Mesothelial cell of epicardium (in vitro differentiated cells): ENCODE measurements around the gene ZNF212. TPM values are rescaled to one million over a fixed set of nuclear protein-coding genes. Genes with fewer than 3 reads are reported as not detected.

Source experiments
- DNase-seq, 2 experiments: peaks; one replicate each; pipeline ENCODE4 v3.0.0; 2021; ENCODE audit warnings: low spot score in 2 of 2; ENCODE audit not compliant: unreplicated experiment in 2 of 2
- H3K27ac Mint-ChIP-seq: 2 replicates; pipeline ENCODE4 v1.8.0; 2021; ENCODE audit warnings: mixed read lengths
- H3K27me3 Mint-ChIP-seq: 2 replicates; pipeline ENCODE4 v1.8.0; 2021; ENCODE audit warnings: low read depth, mixed read lengths
- H3K36me3 Mint-ChIP-seq: 2 replicates; pipeline ENCODE4 v1.8.0; 2021; ENCODE audit warnings: mixed read lengths
- H3K4me1 Mint-ChIP-seq: 2 replicates; pipeline ENCODE4 v1.8.0; 2021; ENCODE audit warnings: mixed read lengths
- H3K4me3 Mint-ChIP-seq: 2 replicates; pipeline ENCODE4 v1.8.0; 2021; ENCODE audit warnings: mild to moderate bottlenecking, moderate library complexity, mixed read lengths
- H3K9me3 Mint-ChIP-seq: 2 replicates; pipeline ENCODE4 v1.8.0; 2021; ENCODE audit warnings: mixed read lengths
- total RNA-seq: library from RNA; stranded (reverse); gene quantifications from 3 replicates; pipeline ENCODE4 v1.2.1, GENCODE V29; 2021
- TF ChIP-seq, protein P1 (sequence below): fragments of 200-600 bp; sonication (generic); IDR thresholded peaks from one replicate; pipeline ENCODE4 v1.5.0; 2021; ENCODE audit warnings: antibody characterized with exemption; ENCODE audit not compliant: unreplicated experiment

The ZNF212 gene
- total RNA-seq, 1 donor from 2014 or later, result 20.8 TPM

DNA sequence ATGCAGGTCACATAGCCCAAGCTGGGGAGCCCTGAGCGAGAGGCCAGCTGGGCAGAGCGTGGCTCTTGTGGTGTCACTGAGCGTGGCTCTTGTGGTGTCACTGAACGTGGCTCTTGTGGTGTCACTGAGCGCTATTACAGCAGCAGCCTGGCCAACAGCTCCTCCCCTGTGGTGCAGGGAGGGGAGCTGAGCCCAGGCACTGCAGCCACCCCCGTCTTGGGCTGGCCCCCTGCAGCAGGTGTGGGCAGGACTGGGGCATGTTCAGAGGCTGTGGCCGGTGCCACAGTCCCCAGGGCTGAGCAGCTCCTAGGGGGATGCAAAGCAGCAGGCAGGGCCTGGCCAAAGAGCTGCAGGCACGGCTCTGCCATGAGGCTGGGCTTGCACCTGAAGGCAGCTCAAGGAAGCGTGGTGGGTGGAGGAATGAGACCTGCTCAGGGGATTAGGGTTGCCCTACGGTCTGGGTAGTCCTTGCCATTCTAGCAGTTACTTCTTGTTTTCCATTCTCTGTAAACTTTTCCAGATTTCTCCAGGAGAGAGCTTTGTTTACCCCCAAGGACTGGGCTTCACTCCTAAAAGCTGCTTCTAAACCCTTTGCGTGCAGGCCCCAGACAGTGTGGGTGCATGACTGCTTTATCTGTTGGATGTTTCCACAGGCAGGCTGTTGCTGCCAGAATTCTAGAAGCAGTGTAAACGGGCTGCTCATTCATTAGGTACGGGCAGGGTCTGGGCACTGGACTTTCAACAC, 51.8 kb downstream of the ZNF212 start:
- peak in 1 of 2 experiments; percentile 1 for DNase-seq
- Mint-ChIP-seq H3K36me3 (peaks cover 9% of the 10 kb centered on the region), H3K4me1 (no peaks in the 10 kb centered on the region), H3K27me3 (no peaks in the 10 kb centered on the region), H3K9me3 (no peaks in the 10 kb centered on the region), H3K27ac (no peak overlapping the region), H3K4me3 (no peak overlapping the region)
- TF ChIP-seq, protein P1, sequence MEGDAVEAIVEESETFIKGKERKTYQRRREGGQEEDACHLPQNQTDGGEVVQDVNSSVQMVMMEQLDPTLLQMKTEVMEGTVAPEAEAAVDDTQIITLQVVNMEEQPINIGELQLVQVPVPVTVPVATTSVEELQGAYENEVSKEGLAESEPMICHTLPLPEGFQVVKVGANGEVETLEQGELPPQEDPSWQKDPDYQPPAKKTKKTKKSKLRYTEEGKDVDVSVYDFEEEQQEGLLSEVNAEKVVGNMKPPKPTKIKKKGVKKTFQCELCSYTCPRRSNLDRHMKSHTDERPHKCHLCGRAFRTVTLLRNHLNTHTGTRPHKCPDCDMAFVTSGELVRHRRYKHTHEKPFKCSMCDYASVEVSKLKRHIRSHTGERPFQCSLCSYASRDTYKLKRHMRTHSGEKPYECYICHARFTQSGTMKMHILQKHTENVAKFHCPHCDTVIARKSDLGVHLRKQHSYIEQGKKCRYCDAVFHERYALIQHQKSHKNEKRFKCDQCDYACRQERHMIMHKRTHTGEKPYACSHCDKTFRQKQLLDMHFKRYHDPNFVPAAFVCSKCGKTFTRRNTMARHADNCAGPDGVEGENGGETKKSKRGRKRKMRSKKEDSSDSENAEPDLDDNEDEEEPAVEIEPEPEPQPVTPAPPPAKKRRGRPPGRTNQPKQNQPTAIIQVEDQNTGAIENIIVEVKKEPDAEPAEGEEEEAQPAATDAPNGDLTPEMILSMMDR, result no peak

DNA sequence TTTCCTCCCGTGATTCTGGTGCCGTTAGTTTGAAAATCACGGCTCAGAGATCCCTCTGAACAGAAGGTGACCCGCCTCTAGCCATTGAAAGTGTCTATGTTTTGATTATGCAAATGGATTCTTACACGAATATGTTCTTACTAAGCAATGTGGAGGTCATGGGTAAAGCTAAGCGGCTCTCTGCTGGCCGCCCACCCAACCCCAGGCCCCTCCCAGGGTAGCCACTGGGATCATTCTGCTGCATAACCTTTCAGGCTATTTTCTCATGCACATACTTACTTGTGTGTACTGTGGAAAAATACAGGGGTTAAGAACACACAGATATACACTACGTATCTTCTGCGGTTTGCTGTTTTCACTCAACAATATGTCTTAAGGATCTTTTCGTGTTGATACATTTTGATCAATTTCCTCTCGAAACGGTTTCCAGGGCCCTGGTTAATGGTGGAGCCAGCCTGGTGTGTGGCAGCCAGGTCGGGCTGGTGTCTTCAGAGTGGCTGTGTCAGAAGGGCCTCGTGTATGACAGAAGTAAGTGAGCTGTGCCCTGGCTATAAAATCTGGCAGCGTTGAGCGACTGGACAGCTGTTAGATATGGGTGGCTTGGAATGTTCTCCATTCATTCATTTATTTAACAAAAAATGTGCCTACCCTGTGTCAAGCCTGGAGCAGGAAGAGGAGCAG, 52.5 kb downstream of the ZNF212 start:
- Mint-ChIP-seq H3K4me3 (no peak overlapping the region), H3K36me3 (peaks cover 10% of the 10 kb centered on the region), H3K4me1 (no peaks in the 10 kb centered on the region), H3K27me3 (no peaks in the 10 kb centered on the region), H3K27ac (no peak overlapping the region), H3K9me3 (no peaks in the 10 kb centered on the region)
- TF ChIP-seq, protein P1, result no peak
- DNase-seq, result peak in 1 of 2 experiments; percentile 11

DNA sequence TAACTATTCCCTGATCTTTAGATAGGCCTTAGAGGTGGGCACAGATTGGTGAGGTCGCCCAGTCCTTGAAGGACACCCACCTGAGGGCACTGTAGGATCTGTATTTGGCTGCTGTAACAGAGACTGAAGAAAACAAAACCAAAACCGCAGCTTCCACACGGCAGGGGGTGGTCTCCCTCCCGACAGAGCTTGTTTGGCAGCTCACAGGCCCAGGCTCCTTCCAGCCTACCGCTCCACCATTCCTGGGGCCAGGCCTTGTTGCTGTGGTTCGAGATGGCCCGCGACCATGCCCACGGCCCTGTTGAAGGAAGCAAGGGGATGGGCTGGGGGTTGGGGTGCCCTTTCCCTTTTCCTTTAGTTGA, 53.0 kb downstream of the ZNF212 start:
- Mint-ChIP-seq H3K27me3 (no peaks in the 10 kb centered on the region), H3K4me1 (no peaks in the 10 kb centered on the region), H3K9me3 (no peaks in the 10 kb centered on the region), H3K36me3 (peaks cover 12% of the 10 kb centered on the region), H3K4me3 (no peak overlapping the region), H3K27ac (no peak overlapping the region)
- TF ChIP-seq, protein P1, result no peak
- DNase-seq, result peak in 1 of 2 experiments; percentile 17

DNA sequence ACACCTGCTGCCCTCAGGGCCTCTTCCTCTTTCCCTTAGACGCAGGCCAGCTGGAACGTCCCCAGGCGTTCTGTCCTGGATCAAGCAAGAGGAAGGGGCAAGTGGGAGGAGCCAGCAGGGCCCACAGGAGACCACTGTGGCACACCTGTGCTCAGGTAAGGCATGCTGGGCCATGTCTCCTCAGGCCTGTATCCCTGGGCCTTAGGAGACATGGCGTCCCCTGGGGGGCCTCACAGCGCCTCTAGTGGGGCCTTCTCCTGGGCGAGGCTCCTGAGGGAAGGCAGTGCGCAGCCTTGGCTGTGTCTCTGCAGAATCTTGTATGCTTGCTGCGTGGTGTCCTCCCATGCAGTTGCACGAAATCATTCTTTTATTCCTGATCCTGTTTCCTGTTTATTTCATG, 53.9 kb downstream of the ZNF212 start:
- H3K4me1 Mint-ChIP-seq, result no peaks in the 10 kb centered on the region
- H3K36me3 Mint-ChIP-seq, result peaks cover 7% of the 10 kb centered on the region
- no peaks in the 10 kb centered on the region for H3K27me3 Mint-ChIP-seq
- TF ChIP-seq, protein P1, result no peak
- peak in 1 of 2 experiments; percentile 22 for DNase-seq
- H3K9me3 Mint-ChIP-seq, result peaks cover 1% of the 10 kb centered on the region
- no peak overlapping the region for H3K4me3 Mint-ChIP-seq
- H3K27ac Mint-ChIP-seq, result no peak overlapping the region

DNA sequence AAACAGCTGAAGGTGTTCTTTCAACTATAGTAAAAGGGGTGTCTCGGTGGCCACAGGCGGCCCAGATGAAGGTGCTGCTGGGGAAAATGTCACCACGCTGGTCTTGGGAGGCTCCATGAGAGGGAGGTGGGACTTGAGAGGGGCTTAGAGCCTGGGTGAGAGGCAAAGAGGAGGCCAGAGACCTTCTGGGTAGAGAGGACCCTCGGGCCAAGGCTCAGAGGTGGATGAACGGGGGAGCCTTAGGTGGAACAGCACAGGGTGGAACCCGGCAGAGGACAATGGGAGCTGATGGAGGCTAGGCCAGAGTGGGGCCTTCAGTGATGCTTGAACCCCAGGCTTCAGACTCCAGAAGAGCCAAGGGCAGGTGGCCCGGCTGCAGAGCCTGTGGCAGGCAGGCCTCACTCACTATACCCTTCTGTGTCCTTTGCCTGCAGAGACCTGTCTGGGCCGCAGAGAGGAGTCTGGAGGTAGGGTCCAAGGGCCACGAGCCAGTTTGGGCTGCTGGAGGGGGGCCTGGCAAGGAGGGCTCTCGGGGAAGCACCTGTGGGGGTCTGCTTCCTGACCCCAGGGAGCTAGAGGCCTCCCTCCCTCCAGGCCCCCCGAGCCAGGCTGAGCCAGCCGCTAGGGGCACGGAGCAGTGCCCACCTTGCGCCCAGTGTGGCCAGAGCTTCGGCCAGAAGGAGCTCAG, 54.6 kb downstream of the ZNF212 start:
- Mint-ChIP-seq H3K27ac (no peak overlapping the region), H3K36me3 (peaks cover 7% of the 10 kb centered on the region), H3K27me3 (peaks cover 2% of the 10 kb centered on the region), H3K4me3 (no peak overlapping the region), H3K4me1 (no peaks in the 10 kb centered on the region), H3K9me3 (peaks cover 9% of the 10 kb centered on the region)
- DNase-seq, result peak in 1 of 2 experiments; percentile 29
- TF ChIP-seq, protein P1, result no peak
